ENCODE data around the gene PAPPA2.

Gene PAPPA2

DNA sequence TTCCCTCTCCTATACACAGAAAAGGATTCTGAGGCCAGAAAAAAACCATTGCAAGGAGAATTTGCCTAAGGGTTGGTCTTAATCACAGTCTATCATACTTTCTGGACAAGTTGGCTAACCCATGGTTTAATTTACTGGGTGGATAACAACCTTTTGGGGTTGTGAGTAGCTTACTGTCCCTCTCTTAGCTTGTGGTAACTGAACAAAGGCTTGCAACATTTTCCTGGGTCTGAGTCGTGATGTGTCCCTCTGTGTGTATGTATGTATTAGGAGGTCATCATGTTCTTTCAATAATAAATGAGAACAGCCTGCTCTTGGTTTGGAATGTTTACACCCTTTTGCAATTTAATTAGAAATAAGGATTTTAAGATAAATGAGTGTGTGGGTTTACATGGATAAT is 36.7 kb downstream of the PAPPA2 start:
- no peak for DNase-seq

DNA sequence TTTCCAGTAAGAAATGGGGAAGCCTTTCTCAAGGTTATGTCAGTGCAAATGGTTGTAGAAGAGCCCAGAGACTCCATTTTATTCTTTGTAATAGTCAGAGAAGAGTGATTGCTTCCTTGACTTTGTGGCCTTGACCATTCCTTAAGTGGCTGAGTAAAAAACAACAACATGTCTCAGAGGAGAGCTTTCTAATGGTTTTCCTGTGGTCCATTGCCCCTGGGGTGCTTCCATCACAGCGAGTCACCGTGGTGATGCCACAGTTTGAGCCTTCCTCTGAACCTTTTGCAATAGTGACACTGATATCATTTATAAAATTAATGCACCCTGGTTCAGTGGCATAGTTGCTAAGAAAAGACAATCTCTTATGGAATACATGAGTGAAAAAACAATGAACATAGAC is 38.6 kb downstream of the PAPPA2 start:
- no peak for DNase-seq

- no peak for DNase-seq
Observed at GRCh38 chr1:176504848-176505553, 42.0 kb downstream of the PAPPA2 start.

- no peak for DNase-seq
Observed at GRCh38 chr1:176512966-176513365, 50.0 kb downstream of the PAPPA2 start.

DNA sequence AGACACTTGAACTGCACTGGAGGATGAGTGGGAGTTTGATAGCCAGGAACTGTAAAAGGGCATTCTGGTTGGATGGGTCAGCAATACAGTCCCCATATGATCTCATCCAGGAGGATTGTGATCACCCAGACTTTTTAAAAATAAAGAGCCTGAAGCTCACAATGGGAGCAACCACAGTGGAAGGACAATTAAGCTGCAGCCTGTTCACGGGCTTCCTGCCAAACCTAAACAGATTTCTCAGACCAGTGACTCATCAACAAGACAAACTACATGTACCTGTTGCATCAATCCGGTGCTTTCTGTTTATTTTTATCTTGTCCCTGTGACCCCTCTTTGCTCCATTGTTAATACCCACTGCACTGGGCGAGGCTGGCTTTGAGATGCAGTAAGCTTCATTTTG is 52.3 kb downstream of the PAPPA2 start:
- no peak for DNase-seq

- no peak for DNase-seq
Observed at GRCh38 chr1:176517484-176517883, 54.5 kb downstream of the PAPPA2 start.

GRCh38 chr1:176521211-176521610 is 58.2 kb downstream of the PAPPA2 start:
- DNase-seq = no peak

DNA sequence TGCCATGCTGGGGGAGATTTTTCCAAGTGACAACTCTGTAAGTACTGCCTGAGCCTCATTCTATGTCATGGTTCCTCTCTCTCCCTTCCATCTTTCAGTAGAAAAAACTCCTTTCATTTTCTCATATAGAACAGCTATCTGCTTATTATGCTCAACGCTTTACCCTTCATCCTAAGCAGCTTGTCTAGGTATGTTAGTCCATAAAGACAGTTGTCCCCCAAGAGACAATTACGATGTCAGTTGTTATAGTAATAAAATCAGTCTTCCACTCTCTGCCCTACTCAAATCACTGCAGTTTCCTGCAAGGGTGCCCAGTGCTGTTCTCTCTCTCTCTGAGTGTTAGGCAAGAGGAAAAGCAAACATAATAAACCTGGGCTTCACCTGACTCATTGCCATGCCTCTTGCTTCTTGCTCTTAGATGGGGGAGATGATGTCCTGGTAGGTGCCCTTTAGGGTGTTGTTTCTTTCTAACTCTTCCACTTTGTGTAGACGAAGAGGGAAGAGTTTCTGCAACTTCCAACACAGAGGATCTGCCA is 59.4 kb downstream of the PAPPA2 start:
- no peak for DNase-seq

DNA sequence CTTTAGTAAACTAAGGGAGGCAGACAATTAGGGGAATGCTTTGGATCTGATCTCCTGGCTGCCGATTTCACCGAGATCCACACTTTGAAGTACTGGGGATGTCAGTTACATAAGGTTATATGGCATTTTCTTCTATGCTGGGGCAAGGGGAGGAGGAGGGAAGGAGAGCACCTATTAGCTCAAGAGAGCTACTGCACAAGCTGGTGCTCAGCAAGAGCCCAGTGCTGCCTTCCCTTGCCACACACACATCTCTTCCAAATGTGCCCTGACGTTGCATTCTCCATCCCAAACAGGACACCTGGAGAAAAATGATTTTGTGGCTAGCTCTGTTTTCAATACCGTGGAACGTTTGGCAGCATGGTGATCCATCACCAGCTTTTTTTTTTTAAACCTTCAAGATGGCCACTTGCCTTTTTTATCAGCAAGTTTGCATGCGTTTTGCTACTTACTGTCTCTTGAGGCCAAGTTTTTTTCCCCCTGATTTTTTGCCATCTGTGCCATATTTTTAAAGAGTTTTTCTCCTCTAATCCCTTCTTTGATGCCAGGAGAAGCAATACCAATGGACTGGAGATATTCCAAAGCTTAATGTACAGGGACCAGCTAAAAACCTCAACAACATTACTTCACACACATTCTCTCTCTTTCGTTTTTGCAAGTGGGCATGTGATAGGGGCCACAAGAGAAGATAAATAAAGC is 66.6 kb downstream of the PAPPA2 start:
- no peak for DNase-seq

DNA sequence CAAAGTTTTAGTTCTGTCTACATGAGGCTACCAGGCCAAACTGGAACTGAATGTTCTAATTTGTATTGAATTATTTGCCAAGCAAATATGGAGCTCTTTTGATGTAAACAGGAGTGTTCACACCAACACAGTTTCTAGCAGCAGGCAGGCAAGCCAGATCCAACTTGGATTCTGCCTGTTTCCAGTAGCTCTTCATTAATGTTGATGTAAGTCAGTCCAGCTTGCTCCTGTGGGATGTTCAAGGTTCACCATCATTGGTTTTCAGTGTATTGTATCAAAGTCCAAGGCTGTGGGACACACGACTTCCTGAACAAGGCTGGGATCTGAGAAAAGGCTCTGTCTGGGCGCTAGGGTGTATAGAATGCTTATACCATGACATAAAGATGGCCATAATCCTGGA is 68.1 kb downstream of the PAPPA2 start:
- DNase-seq = no peak

DNA sequence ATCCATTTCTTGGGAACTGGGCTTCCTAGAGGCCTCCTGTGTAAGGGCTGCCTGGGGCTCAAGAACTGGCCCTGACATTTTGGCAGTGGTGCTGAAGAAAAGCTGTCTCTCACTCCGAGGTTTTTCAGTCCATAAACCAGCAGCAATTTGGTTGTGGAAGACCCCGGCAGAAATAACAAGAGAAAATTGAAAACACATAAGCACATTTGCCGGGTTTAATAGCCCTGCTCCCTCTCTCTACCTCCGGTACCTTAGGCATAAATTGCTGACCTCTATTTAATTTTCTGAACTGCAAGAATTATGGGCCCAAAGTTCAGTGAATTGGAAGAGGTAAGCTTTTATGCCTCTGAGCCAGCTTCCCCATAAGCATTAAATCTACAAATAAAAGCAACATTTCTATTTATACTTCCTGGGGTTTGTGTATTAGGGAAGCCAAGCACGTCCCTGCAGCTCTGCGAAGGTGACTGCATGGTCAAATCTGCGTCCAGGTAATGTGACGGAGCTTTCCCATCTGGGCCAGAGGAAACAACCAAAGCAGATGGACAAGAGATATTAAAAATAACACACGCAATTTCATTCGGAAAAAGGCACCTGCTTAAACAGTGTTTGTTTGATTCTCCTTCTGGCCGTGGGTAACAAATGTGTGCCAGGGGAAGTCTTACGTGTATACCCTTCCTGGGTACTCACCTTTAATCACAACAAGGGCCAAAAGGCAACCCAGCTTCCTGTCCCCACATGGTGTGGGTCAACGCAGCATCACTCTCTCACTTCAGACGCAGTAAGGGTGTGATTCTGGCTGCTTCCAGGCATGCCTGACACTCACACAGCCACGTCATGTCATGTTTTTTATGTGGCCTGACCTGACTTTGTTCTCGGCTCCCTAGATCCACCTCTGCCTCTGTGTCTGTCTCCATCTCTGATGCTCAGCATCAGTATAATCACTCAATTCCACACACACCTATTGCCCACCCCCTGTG is 69.2 kb downstream of the PAPPA2 start:
- no peak for DNase-seq

DNA sequence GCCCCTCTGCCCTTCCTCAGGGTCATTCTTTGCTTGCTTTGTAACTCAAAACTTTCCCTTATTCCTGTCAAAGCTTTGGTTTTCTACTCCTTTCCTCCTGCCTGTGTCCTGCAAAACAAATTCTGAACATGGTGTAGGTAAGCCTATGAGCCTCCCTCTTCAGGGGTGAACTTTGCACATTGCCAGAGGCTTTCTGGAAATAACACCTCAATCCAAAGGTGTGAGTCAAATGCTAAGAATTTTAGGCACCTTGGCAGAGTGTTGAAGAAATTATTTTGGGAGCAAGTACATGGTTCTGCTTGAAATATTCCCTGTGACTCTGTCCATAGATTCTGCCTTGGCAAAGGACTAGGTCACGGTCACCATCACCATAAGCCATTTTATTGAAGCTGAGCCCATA is 70.0 kb downstream of the PAPPA2 start:
- DNase-seq = no peak

DNA sequence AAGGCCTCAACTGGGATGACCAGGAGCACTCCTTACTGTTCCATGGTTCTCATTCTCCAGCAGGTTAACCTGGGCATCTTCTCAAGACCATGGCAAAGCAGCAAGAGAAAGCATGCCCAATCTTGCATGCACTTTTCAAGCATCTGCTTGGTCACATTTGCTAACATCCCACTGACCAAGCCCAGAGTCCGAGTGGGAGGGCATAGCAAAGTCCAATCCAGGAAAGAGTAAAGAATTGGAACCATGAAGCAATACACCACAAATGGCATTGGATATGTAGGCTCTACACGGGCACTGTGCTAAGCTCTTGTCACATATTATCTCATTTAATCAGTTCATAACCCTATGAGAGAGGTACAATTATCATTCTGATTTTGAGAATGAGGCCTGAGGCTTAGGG is 73.6 kb downstream of the PAPPA2 start:
- DNase-seq = no peak

DNA sequence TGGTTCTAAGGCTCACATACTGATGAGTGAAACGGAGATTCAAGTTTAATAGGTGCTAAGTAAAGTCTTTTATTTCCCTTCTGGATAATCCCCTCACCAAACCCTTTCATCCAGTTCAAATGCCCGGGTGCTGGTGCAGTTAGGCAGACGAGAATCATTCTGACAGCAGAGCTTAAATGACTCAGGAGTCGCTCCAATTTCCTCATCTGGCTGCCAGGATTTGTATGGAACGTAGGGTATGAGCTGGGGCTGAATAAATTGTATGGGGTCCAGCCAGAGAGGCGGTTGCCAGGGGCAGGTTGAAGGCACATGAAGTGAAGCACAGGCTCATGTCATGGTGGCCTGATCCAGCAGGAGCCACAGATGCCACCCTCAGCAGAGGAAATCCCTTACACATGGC is 76.0 kb downstream of the PAPPA2 start:
- no peak for DNase-seq

- no peak for DNase-seq
Observed at GRCh38 chr1:176540428-176540827, 77.5 kb downstream of the PAPPA2 start.

- no peak for DNase-seq
Observed at GRCh38 chr1:176541663-176542062, 78.7 kb downstream of the PAPPA2 start.

DNA sequence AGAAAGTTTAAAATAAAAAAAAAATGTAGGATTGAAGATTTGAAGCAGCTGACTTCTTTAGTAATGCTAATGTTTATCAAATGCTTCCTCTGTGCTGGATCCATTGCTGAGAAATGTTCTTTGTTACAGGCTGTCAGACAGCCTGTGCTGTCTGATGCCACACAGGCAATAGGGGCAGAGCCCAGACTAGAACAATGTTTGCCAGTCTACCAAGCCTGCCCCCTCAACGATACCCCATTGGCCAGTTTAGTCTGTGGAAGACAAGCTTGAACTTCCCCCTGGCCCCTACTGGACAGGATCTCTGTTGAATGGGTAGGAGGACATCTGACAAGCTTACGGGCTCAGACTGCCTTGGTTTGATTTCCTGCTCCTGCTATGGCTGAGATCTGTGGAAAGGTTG is 79.4 kb downstream of the PAPPA2 start:
- no peak for DNase-seq

DNA sequence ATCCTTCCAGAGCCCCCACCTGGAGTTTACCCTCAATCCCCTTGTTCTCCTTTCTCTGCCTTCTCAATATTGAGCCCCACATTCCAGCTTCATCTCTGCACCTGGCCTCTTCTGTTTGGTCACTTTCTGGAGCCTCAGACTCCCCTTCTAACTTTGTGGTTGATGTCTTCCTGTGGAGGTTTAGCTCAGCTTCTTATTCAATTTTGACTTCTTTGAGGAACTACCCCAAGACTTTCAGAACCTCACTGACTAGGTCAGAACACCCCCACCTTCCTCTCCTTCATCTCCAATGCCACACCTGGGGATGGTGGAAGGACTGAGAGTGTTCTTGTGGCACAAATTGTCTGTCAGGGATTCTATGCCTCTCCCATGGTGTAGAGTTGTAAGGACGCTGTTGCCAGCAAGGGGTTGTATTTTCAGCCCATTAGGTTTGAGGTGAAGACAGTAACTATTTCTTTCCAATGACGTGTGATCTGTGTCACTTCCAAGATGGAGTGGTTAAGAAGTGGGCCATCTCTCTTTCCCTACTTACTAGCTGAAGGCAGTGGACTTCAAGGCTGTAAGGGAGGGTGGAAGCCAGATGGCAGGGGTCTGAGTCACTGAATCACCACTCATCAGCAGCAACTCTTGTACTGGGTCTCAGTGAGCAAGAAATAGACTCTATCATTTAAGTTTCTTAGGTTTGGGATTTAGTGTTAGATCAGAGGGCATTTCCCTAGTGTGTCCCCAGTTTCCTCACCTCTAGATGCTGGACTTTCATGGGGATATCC is 80.6 kb downstream of the PAPPA2 start:
- DNase-seq = no peak

DNA sequence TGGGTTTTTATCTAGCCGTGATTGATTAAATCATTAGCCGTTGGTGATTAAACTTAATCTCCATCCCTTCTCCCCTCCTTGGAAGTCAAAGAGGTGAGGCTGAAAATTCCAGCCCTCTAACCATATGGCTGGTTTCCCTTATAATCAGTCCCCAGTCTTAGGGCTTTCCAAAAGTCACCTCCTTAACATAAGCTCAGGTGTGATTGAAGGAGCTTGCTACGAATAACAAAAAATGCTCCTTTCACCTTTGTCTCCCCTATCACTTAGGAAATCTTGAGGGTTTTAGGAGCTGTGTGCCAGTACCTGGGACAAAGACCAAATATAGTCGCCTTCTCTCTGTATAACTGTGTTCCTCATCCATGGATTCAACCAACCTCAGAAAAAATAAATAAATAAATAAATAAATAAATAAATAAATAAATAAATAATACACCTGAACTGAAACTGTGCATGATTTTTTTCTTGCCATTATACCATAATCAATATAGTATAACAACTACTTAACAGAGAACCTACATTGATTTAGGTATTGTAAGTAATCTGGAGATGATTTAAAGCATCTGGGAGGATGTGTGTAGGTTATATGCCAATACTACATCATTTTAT is 82.2 kb downstream of the PAPPA2 start:
- no peak for DNase-seq

- no peak for DNase-seq
Observed at GRCh38 chr1:176546825-176547224, 83.8 kb downstream of the PAPPA2 start.

- no peak for DNase-seq
Observed at GRCh38 chr1:176551146-176551545, 88.2 kb downstream of the PAPPA2 start.

Measured in NCI-H1417 treated with DMSO at 0.1 percent for 48 hours (cell line).